Stimulated activated CD4-positive, alpha-beta T cell treated with anti-CD3 and anti-CD28 coated beads, Interleukin-4, amount 100 ng/mL, for 1 hour (primary cell): ENCODE data around the gene MS4A6A.
"Not testable (repeated sequence)": the region's sequence is repeated elsewhere in the genome, so short reads cannot be mapped to it uniquely, and the experiment has no call there.

Experiments
- DNase-seq: peaks from one replicate; pipeline ENCODE4 v3.0.0-alpha.2; 2020

MS4A6A gene

DNA sequence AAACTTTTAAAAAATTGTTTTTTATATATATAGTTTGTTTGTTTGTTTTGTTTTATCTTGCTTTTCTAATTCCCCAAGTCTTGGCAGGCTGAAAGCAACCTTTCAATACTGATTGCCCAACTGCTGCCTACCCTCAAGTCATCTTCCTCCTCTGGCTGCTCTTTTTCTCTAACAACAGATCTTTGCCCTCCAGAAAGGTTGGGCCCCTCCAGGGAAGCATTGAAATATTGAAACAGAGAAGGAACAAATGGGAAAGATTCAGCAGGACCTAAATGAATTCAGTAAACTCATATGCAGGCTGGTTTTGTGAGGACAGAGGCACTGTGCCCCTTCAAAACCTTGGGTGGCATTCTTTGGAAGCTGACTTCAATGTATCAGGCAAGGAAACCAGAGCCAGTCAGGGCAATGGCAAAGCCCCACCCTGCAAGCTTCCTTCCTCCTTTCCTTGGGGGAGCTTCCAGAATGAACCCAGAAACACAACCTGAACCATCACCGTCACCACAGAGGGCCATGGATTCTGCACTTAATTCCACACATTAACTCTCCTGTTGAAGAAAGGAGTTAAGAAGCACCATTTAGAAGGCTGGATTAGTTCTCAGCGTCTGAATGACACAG, 815 bp upstream of the MS4A6A start:
- DNase-seq = no peak

- no peak for DNase-seq
Observed at GRCh38 chr11:60175860-60176275, 7.0 kb downstream of the MS4A6A start.

- DNase-seq = no peak
Observed at GRCh38 chr11:60172011-60172410, 10.9 kb downstream of the MS4A6A start.

- no peak for DNase-seq
Observed at GRCh38 chr11:60170566-60170965, 12.3 kb downstream of the MS4A6A start.

- DNase-seq = no peak
Observed at GRCh38 chr11:60169264-60169915, 13.5 kb downstream of the MS4A6A start.

GRCh38 chr11:60168306-60168705, 14.6 kb downstream of the MS4A6A start:
- DNase-seq = no peak

- no peak for DNase-seq
Observed at GRCh38 chr11:60165951-60166350, 16.9 kb downstream of the MS4A6A start.

GRCh38 chr11:60165538-60165937, 17.3 kb downstream of the MS4A6A start:
- no peak for DNase-seq

- no peak for DNase-seq
Observed at GRCh38 chr11:60164550-60165075, 18.3 kb downstream of the MS4A6A start.

DNA sequence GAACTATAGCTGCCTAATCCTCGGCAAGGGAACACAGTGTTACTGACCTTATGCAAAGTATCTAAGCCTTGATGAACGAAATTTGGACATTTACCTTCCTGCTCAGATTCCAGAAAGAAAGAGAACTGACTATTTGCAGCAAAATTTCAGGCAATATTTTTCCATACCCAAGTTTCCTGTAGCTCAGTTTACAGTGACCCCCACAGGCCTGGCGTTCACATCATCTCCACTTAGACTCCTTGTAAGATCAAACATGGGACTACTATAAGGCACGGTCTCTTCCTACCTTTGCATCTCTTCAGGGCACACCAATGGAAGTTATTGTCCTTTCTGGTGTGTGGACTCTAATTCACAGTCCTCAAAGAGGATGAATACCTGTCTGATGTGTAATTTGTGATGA, 21.1 kb downstream of the MS4A6A start:
- DNase-seq = no peak

DNA sequence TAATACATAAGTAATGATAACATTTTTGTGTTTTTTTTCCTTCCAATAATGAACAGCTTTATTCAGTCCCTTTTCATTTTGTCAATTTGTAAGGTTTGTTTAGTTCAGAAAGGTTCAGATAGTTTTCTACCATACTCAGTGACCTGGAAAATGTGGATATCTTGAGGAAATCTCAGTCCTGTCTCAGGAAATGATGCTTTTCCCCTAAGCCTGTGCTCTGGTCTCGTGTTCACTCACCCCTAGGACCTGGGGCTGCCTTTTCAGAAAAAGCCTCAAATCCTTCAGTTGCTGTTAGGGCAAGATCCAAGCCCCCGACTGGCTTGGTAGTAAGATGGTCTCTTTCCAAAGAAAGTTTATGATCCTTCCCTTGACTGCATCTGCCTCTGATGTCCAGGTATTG, 21.8 kb downstream of the MS4A6A start:
- DNase-seq = no peak

DNA sequence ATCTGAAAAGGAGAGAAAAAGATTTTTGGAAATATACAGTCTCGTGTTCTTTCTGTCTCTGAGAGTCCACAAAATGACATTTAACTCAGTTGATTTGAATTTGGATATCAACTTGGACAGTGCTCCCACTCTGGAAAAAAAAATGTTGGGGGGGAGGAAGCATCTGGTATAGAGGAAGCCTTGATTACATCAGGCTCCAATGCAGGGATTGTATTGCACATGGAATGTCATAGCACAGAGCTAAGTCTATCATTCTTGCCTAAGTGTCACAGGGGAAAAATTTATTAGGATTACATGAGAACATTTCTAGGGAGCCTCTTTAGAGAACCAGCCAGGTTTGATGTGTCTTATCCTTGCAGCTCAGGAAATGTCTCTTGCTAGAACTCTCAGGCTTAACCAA, 23.0 kb downstream of the MS4A6A start:
- DNase-seq = no peak

- no peak for DNase-seq
Observed at GRCh38 chr11:60159284-60159683, 23.6 kb downstream of the MS4A6A start.

- no peak for DNase-seq
Observed at GRCh38 chr11:60158636-60159035, 24.2 kb downstream of the MS4A6A start.

DNA sequence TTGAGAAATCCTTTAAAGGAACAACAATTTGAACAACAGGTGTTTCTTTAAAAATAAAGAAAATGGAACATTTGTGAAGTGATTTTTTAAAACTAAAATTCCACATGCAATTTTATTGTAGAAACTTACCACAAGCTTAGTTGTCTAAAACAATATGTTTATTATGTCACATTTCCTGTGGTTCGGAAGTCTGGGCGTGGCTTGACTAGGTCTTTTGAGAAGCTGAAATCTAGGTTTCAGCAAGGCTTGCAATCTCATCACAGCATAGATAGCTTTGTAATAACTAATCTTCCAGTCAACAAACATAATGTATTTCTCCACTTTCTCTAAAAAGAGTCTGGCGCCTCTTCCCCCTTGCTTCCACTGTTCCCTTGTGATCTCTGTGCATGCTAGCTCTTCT, 27.0 kb downstream of the MS4A6A start:
- DNase-seq = no peak

GRCh38 chr11:60152727-60153126, 30.2 kb downstream of the MS4A6A start:
- DNase-seq = not testable (repeated sequence)

DNA sequence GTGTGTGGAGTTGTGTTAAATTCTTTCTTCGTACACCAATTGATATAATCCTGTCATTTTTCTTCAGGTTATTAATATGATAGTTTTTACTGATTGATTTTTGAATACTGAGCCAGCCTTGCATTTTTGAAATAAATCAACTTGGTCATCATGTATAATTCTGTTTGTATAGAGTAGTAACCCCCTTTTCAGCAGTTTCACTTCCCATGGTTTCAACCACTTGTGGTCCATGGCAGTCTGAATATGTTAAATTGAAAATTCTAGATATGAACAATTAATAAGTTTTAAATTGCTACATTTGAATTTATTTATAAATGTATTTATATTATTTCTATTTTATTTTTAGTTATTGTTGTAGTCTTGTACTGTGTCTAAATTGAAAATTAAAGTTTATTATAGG, 32.6 kb downstream of the MS4A6A start:
- DNase-seq = no peak

GRCh38 chr11:60145677-60146076, 37.2 kb downstream of the MS4A6A start:
- DNase-seq = no peak

GRCh38 chr11:60143768-60144167, 39.1 kb downstream of the MS4A6A start:
- DNase-seq = no peak

DNA sequence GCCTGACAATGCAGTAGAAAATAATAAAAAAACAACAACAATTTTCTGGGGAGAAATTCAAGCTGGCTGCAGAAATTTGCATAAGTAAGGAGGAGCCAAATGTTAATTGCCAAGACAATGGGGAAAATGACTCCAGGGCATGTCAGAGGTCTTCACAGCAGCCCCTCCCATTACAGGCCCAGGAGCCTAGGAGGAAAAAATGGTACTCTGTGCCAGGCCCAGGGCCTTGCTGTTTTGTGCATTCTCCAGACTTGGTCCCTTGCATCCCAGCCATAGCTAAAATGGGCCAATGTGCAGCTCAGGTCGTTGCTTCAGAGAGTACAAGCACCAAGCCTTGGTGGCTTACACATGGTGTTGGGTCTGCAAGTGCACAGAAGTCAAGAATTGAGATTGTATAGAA, 49.0 kb downstream of the MS4A6A start:
- DNase-seq = no peak

- DNase-seq = no peak
Observed at GRCh38 chr11:60131912-60132311, 51.0 kb downstream of the MS4A6A start.

GRCh38 chr11:60130496-60130895, 52.4 kb downstream of the MS4A6A start:
- DNase-seq = no peak

- no peak for DNase-seq
Observed at GRCh38 chr11:60129853-60130252, 53.0 kb downstream of the MS4A6A start.

DNA sequence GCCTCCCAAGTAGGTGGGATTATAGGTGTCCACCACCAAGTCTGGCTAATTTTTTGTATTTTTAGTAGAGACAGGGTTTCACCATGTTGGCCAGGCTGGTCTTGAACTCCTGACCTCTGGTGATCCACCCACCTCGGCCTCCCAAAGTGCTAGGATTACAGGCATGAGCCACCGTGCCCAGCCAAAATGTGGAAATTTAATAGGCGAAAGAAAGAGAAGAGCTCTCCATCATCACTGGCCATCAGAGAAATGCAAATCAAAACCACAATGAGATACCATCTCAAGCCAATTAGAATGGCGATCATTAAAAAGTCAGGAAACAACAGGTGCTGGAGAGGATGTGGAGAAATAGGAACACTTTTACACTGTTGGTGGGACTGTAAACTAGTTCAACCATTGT, 54.0 kb downstream of the MS4A6A start:
- not testable (repeated sequence) for DNase-seq

GRCh38 chr11:60128376-60128775, 54.5 kb downstream of the MS4A6A start:
- no peak for DNase-seq
